K562 (cell line): ENCODE measurements around the gene SYNM. TPM values are rescaled to one million over a fixed set of nuclear protein-coding genes. Genes with fewer than 3 reads are reported as not detected.

Experiments
- ATAC-seq: fragments of 200-7000 bp; cut with Tn5 transposase; 3 replicates; pipeline ENCODE4 v1.9.1; 2020; ENCODE audit warnings: moderate library complexity
- BruUV-seq: library from RNA; stranded (reverse); fragments of 400-500 nt; replicated peaks from 2 replicates; lab custom pipeline; 2021; lab: Mats Ljungman, UMichigan
- CTCF ChIA-PET: fragments of 300-600 bp; formaldehyde crosslinking; extraction: SDS; loops from one replicate; lab custom pipeline; 2021; ENCODE audit warnings: low intra/inter-chr PET ratio; lab: Yijun Ruan, JAX
- POLR2A ChIA-PET: fragments of 300-600, 350-650 bp; sonication (Branson Sonifier 250); formaldehyde crosslinking; extraction: SDS; loops from one replicate; lab custom pipeline; 2021; ENCODE audit warnings: antibody characterized with exemption, inconsistent platforms; lab: Yijun Ruan, JAX
- DNase-seq, 4 experiments: peaks; one replicate each; pipeline versions ENCODE4 v3.0.0 to v3.0.0-alpha.2; 2011 to 2018; ENCODE audit warnings: low spot score in 3 of 4, mixed read lengths in 3 of 4; ENCODE audit errors: extremely low read depth in 1 of 4
- FAIRE-seq: peaks from 2 replicates; lab custom pipeline; 2011; peaks lifted over from hg19 to GRCh38; lab: Jason Lieb, UNC
- H2AFZ ChIP-seq: 2 replicates; pipeline ENCODE4 v1.6.0; 2011; ENCODE audit warnings: low read depth, low read length, control low read depth, inconsistent platforms
- H3K27ac ChIP-seq: fragments of 200-600 bp; 3 replicates; pipeline ENCODE4 v1.8.0; 2011; ENCODE audit warnings: low read depth, mild to moderate bottlenecking, control low read depth, inconsistent platforms, low read length, moderate library complexity, mixed read lengths; ENCODE audit errors: extremely low read depth
- H3K27me3 ChIP-seq, 2 experiments: fragments of 300-600 bp in 1 of 2; 2 replicates in 1 of 2; 3 replicates in 1 of 2; pipeline versions ENCODE4 v1.6.0 to v1.8.0; 2011; ENCODE audit warnings: inconsistent platforms in 2 of 2, low read length in 2 of 2, mild to moderate bottlenecking in 1 of 2, mixed read lengths in 1 of 2, moderate library complexity in 1 of 2; ENCODE audit not compliant: control insufficient read depth in 2 of 2, insufficient read depth in 2 of 2
- H3K36me3 ChIP-seq: fragments of 300-600 bp; 3 replicates; pipeline ENCODE4 v1.8.0; 2011; ENCODE audit warnings: mild to moderate bottlenecking, low read length, inconsistent platforms; ENCODE audit not compliant: control insufficient read depth, insufficient read depth
- H3K4me1 ChIP-seq, 2 experiments: fragments of 200-600 bp in 1 of 2; replicated peaks in 1 of 2; 2 replicates in 1 of 2; 3 replicates in 1 of 2; pipeline versions ENCODE4 v1.5.1 to v1.8.0; 2011; ENCODE audit warnings: inconsistent platforms in 2 of 2, low read length in 2 of 2, mild to moderate bottlenecking in 1 of 2, mixed read lengths in 1 of 2, moderate library complexity in 1 of 2; ENCODE audit not compliant: control insufficient read depth in 2 of 2, insufficient read depth in 2 of 2
- H3K4me2 ChIP-seq: 2 replicates; pipeline ENCODE4 v1.6.1; 2011; ENCODE audit warnings: low read length, control low read depth, inconsistent platforms, mixed read lengths; ENCODE audit not compliant: insufficient read depth
- H3K4me3 ChIP-seq: fragments of 200-600 bp; sonication (generic), shearing (Covaris generic); 2 replicates; pipeline ENCODE4 v1.5.1; 2016; ENCODE audit warnings: control low read depth, inconsistent platforms
- H3K79me2 ChIP-seq: fragments of 200-600 bp; 3 replicates; pipeline ENCODE4 v1.8.0; 2011; ENCODE audit warnings: low read length, inconsistent platforms; ENCODE audit not compliant: control insufficient read depth, insufficient read depth
- H3K9ac ChIP-seq, 2 experiments: 2 replicates each; pipeline versions ENCODE4 v1.6.0 to v1.6.1; 2011; ENCODE audit warnings: low read depth in 2 of 2, low read length in 2 of 2, control low read depth in 1 of 2, inconsistent platforms in 1 of 2, mild to moderate bottlenecking in 1 of 2, mixed read lengths in 1 of 2; ENCODE audit not compliant: insufficient read depth in 1 of 2
- H3K9me1 ChIP-seq: one replicate; pipeline ENCODE4 v1.6.0; 2011; ENCODE audit warnings: inconsistent platforms, mild to moderate bottlenecking, low read length, moderate library complexity; ENCODE audit not compliant: control insufficient read depth, insufficient read depth
- H3K9me3 ChIP-seq: replicated peaks from 2 replicates; pipeline ENCODE4 v1.5.1; 2011; ENCODE audit warnings: low read depth, low read length, inconsistent platforms; ENCODE audit not compliant: control insufficient read depth, insufficient read depth
- H4K20me1 ChIP-seq: replicated peaks from 2 replicates; pipeline ENCODE4 v1.6.1; 2011; ENCODE audit warnings: low read length, inconsistent platforms, mixed read lengths; ENCODE audit not compliant: control insufficient read depth, insufficient read depth
- ASH1L ChIP-seq: fragments of 450-650 bp; IDR thresholded peaks from 2 replicates; pipeline ENCODE4 v1.6.1; 2018; ENCODE audit warnings: borderline replicate concordance, mild to moderate bottlenecking, low read depth; ENCODE audit not compliant: partially characterized antibody
- COPS2 ChIP-seq: fragments of 450-650 bp; conservative IDR thresholded peaks from 2 replicates; pipeline ENCODE4 v1.6.1; 2016; ENCODE audit warnings: mild to moderate bottlenecking, moderate library complexity
- DNMT1 ChIP-seq: fragments of 450-650 bp; IDR thresholded peaks from 2 replicates; pipeline ENCODE4 v1.6.1; 2016; ENCODE audit warnings: antibody characterized with exemption, mild to moderate bottlenecking
- FIP1L1 ChIP-seq: fragments of 200-400 bp; formaldehyde crosslinking; IDR thresholded peaks from 2 replicates; pipeline ENCODE4 v1.6.1; 2018; ENCODE audit warnings: mild to moderate bottlenecking, low read depth, low read length; ENCODE audit not compliant: poor library complexity, severe bottlenecking
- KDM5B ChIP-seq: fragments of 200-600 bp; sonication (generic); IDR thresholded peaks from 2 replicates; pipeline ENCODE4 v1.6.1; 2012; ENCODE audit warnings: low read depth, mild to moderate bottlenecking, moderate library complexity, low read length, control low read depth, inconsistent platforms; ENCODE audit not compliant: insufficient replicate concordance
- MCM2 ChIP-seq: fragments of 450-650 bp; IDR thresholded peaks from 2 replicates; pipeline ENCODE4 v1.6.1; 2017; ENCODE audit warnings: low read depth, mild to moderate bottlenecking
- MYNN ChIP-seq, 2 experiments: sonication (generic); formaldehyde crosslinking in 1 of 2; IDR thresholded peaks; 2 replicates each; pipeline versions ENCODE4 v1.5.0 to v1.6.1; 2016 to 2020; ENCODE audit warnings: antibody characterized with exemption in 1 of 2, missing genetic modification reagents in 1 of 2
- NFRKB ChIP-seq: fragments of 450-650 bp; IDR thresholded peaks from 2 replicates; pipeline ENCODE4 v1.6.1; 2016; ENCODE audit warnings: low read depth
- SOX6 ChIP-seq: fragments of 450-650 bp; IDR thresholded peaks from 2 replicates; pipeline ENCODE4 v1.6.1; 2014; ENCODE audit warnings: mild to moderate bottlenecking
- WHSC1 ChIP-seq: IDR thresholded peaks from one replicate; pipeline ENCODE4 v1.6.1; 2012; ENCODE audit warnings: low read length, control low read depth, inconsistent platforms
- ZBED1 ChIP-seq: IDR thresholded peaks from 2 replicates; pipeline ENCODE4 v1.6.1; 2014
- WGBS: fragments of 100-300 bp; shearing (Covaris generic); methylation state at CpG from one replicate; pipeline ENCODE4 v1.1.6; 2016; ENCODE audit warnings: low coverage, mixed read lengths; ENCODE audit not compliant: insufficient coverage; ENCODE audit errors: missing lambda C conversion rate; 5-methylcytosine and 5-hydroxymethylcytosine counted together
- in situ Hi-C: fragments of 300-500 bp; cut with MboI; formaldehyde crosslinking; loops from 4 replicates; pipeline ENCODE4 v1.15.0; 2018; ENCODE audit warnings: inconsistent platforms, mixed read lengths
- intact Hi-C: fragments of 100-400 bp; cut with micrococcal nuclease; formaldehyde crosslinking; loops from 2 replicates; pipeline ENCODE4 v1.14.2; 2022
- polyA plus RNA-seq, 8 experiments: library from polyadenylated mRNA; depleted of rRNA in 4 of 8; stranded (reverse) in 5 of 8; unstranded in 3 of 8; fragments of >200 nt; fragmentation: Nextera tagmentation in 2 of 8; fragmentation: Illumina TruSeq in 1 of 8; extraction: Ambion mirVana in 2 of 8; extraction: Trizol in 1 of 8; gene quantifications; 2 replicates each; pipeline versions ENCODE4 v1.2.1 to v1.2.3, GENCODE V29; 2011 to 2014; ENCODE audit warnings: inconsistent platforms in 1 of 8, missing spikeins in 1 of 8
- total RNA-seq, 7 experiments: library from RNA; depleted of rRNA in 6 of 7; stranded (reverse); fragments of >200 nt in 6 of 7; fragmentation: Illumina TruSeq in 2 of 7; extraction: Trizol in 2 of 7; gene quantifications; 2 replicates each; pipeline versions ENCODE4 v1.2.1 to v1.2.3, GENCODE V29; 2011 to 2021; ENCODE audit warnings: low replicate concordance in 1 of 7
- TF ChIP-seq, protein P1 (sequence below), 2 experiments: fragments of 450-650 bp in 1 of 2; IDR thresholded peaks; 2 replicates each; pipeline ENCODE4 v1.6.1; 2011 to 2017; ENCODE audit warnings: low read depth in 2 of 2, antibody characterized with exemption in 1 of 2, borderline replicate concordance in 1 of 2, low read length in 1 of 2, mild to moderate bottlenecking in 1 of 2, mixed read lengths in 1 of 2; ENCODE audit not compliant: control insufficient read depth in 1 of 2
- TF ChIP-seq, protein P2 (sequence below): fragments of 250-450 bp; sonication (Bioruptor Pico); IDR thresholded peaks from 2 replicates; pipeline ENCODE4 v1.4.0; 2020; ENCODE audit warnings: mild to moderate bottlenecking, moderate library complexity

Gene SYNM
- total and polyA plus RNA-seq, 9 of the 15 experiments (the other 6 are each of a cell fraction or from before 2014, with no cell fraction given) = 0.01 to 0.42 (median 0.13) TPM

DNA sequence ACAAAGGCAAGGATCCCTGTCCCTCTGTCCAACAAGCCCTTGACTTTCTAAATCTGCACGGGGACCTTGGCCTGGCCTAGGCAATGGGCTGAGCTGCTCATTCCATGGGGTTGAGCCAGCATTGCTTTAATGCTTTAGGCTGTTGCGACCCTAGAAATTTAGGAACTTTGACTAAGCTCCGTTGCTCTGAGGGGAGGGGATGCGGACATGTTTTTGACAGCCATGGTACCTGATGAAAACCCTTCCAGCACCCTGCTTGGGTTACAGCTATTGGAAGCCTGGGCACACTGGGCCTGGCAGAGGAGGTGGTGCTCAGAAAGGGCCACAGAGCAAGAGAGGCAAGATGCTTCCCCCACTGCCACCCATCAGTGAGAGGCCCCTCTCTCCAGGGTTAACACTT, 37.1 kb downstream of the SYNM start:
- Histone ChIP-seq H2AFZ (no peak overlapping the region), H3K27ac (no peak overlapping the region), H3K79me2 (no peaks in the 10 kb centered on the region), H3K4me2 (no peak overlapping the region), H3K4me3 (no peak overlapping the region), H3K4me1 (no peaks in the 10 kb centered on the region), H3K9me1 (no peaks in the 10 kb centered on the region), H3K9ac (no peak overlapping the region), H3K36me3 (no peaks in the 10 kb centered on the region), H3K27me3 (peaks cover 0 to 15% of the 10 kb centered on the region in 2 experiments; a peak in 2 of 5 replicates), H4K20me1 (no peaks in the 10 kb centered on the region), H3K9me3 (no peaks in the 10 kb centered on the region)
- ChIA-PET POLR2A (interaction anchor here (1.0 kb wide), 1 partner anchor 18 kb away, joined by 3 read pairs; no protein-coding TSS in a partner anchor), CTCF (no interaction called here)
- BruUV-seq = no TSS peak
- FAIRE-seq = no peak
- in situ Hi-C loops = no loop called here
- no peak for ATAC-seq
- no peak for DNase-seq
- TF ChIP-seq NFRKB = no peak
- TF ChIP-seq, protein P1, sequence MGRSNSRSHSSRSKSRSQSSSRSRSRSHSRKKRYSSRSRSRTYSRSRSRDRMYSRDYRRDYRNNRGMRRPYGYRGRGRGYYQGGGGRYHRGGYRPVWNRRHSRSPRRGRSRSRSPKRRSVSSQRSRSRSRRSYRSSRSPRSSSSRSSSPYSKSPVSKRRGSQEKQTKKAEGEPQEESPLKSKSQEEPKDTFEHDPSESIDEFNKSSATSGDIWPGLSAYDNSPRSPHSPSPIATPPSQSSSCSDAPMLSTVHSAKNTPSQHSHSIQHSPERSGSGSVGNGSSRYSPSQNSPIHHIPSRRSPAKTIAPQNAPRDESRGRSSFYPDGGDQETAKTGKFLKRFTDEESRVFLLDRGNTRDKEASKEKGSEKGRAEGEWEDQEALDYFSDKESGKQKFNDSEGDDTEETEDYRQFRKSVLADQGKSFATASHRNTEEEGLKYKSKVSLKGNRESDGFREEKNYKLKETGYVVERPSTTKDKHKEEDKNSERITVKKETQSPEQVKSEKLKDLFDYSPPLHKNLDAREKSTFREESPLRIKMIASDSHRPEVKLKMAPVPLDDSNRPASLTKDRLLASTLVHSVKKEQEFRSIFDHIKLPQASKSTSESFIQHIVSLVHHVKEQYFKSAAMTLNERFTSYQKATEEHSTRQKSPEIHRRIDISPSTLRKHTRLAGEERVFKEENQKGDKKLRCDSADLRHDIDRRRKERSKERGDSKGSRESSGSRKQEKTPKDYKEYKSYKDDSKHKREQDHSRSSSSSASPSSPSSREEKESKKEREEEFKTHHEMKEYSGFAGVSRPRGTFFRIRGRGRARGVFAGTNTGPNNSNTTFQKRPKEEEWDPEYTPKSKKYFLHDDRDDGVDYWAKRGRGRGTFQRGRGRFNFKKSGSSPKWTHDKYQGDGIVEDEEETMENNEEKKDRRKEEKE (IDR thresholded peaks at IDR 0.05; ENCODE audit: borderline replicate concordance in 1 of 2, control insufficient read depth in 1 of 2, low read depth in 2 of 2, low read length in 1 of 2) = no peak
- TF ChIP-seq ZBED1 = no peak
- TF ChIP-seq, protein P2, sequence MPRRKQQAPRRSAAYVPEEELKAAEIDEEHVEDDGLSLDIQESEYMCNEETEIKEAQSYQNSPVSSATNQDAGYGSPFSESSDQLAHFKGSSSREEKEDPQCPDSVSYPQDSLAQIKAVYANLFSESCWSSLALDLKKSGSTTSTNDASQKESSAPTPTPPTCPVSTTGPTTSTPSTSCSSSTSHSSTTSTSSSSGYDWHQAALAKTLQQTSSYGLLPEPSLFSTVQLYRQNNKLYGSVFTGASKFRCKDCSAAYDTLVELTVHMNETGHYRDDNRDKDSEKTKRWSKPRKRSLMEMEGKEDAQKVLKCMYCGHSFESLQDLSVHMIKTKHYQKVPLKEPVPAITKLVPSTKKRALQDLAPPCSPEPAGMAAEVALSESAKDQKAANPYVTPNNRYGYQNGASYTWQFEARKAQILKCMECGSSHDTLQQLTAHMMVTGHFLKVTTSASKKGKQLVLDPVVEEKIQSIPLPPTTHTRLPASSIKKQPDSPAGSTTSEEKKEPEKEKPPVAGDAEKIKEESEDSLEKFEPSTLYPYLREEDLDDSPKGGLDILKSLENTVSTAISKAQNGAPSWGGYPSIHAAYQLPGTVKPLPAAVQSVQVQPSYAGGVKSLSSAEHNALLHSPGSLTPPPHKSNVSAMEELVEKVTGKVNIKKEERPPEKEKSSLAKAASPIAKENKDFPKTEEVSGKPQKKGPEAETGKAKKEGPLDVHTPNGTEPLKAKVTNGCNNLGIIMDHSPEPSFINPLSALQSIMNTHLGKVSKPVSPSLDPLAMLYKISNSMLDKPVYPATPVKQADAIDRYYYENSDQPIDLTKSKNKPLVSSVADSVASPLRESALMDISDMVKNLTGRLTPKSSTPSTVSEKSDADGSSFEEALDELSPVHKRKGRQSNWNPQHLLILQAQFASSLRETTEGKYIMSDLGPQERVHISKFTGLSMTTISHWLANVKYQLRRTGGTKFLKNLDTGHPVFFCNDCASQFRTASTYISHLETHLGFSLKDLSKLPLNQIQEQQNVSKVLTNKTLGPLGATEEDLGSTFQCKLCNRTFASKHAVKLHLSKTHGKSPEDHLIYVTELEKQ (CRISPR knock-in tag) = no peak
- no peak for TF ChIP-seq SOX6
- TF ChIP-seq COPS2 = no peak
- TF ChIP-seq WHSC1 = no peak
- TF ChIP-seq MCM2 = no peak
- TF ChIP-seq ASH1L = no peak
- no peak for TF ChIP-seq KDM5B
- no peak for TF ChIP-seq MYNN (IDR thresholded peaks at IDR 0.05)
- no peak for TF ChIP-seq MYNN (CRISPR knock-in tag; IDR thresholded peaks at IDR 0.05)
- no peak for TF ChIP-seq DNMT1
- no peak for TF ChIP-seq FIP1L1
- 0% methylated on average over 3 of the region's 4 CpGs for WGBS
- intact Hi-C loops = no loop called here
